AG09309 (cell line): ENCODE measurements around the gene NEK7.

Experiments used
- DNase-seq: peaks from one replicate; pipeline ENCODE4 v3.0.0-alpha.2; 2010; ENCODE audit warnings: low read depth
- H3K4me3 ChIP-seq: 2 replicates; pipeline ENCODE4 v1.5.1; 2011; ENCODE audit warnings: mild to moderate bottlenecking, low read depth, low read length, moderate library complexity; ENCODE audit not compliant: control insufficient read depth
- TF ChIP-seq, protein P1 (sequence below): IDR thresholded peaks from 2 replicates; pipeline ENCODE4 v1.5.1; 2011; ENCODE audit warnings: mild to moderate bottlenecking, low read depth, low read length, inconsistent platforms; ENCODE audit not compliant: insufficient read depth, control insufficient read depth; ENCODE audit errors: missing control alignments

Gene NEK7

DNA sequence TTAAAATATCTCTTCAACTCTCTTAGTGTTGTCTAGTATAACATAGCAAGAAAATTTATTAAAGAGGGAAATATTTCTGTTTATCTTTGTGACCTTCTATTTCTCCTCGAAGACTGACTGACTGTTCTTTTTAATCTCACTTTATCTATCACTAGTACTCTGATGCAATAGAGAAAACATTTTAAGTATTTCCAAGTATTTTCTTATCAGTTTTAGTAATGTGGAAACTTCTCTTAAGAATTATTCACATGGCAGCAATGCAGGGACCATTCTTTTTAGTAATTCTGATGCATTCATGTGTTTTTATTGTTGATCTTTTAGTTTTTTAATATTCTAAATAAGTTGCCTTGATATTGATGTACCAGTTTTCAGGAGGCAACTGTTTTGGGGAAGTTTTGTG lies 115.7 kb downstream of the NEK7 start:
- no peak overlapping the region for H3K4me3 ChIP-seq
- TF ChIP-seq, protein P1, sequence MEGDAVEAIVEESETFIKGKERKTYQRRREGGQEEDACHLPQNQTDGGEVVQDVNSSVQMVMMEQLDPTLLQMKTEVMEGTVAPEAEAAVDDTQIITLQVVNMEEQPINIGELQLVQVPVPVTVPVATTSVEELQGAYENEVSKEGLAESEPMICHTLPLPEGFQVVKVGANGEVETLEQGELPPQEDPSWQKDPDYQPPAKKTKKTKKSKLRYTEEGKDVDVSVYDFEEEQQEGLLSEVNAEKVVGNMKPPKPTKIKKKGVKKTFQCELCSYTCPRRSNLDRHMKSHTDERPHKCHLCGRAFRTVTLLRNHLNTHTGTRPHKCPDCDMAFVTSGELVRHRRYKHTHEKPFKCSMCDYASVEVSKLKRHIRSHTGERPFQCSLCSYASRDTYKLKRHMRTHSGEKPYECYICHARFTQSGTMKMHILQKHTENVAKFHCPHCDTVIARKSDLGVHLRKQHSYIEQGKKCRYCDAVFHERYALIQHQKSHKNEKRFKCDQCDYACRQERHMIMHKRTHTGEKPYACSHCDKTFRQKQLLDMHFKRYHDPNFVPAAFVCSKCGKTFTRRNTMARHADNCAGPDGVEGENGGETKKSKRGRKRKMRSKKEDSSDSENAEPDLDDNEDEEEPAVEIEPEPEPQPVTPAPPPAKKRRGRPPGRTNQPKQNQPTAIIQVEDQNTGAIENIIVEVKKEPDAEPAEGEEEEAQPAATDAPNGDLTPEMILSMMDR = no peak
- DNase-seq = no peak

DNA sequence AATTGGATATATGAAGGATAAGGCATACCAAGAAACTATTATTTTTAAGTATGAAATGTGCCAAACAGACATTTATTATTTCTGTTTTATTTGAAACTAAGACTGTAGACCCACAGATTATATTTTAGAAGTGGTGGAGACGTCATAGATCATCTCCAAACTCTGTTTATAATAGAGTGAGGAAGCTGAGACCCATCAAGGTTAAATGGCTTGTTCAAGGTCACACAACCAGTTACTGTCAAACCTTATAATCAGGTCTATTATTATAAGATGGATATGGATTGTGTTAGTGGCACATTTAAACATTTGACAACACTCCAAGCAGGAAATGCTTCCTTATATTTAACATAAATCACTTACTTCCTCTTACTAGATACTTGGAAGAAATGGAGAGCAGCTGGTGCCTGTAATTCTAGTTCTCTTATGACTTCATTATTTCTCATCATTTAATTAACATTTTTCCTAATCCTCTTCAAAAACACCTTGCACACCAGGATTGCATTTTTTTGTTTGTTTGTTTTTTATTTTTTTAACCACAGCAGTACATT lies 117.0 kb downstream of the NEK7 start:
- TF ChIP-seq, protein P1 = no peak
- no peak overlapping the region for H3K4me3 ChIP-seq
- no peak for DNase-seq

DNA sequence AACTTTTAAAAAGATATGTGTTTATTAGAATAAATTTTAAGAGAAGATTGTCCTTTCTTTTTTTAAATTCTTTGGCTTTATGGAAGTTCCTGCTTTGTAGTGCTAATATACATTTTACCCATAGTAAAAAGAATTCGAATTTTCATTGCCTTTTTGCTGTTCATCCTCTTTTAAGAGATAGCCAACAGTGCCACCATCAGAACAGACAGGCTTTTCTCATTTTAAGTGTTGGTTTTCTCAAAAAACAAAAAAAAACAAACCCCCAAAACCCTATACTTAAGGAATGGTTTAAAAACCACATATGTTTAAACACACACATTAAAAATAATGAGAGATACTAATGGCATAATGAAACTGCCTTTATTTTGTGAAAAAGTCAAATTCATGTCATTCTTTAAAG lies 118.8 kb downstream of the NEK7 start:
- TF ChIP-seq, protein P1 = peak; percentile 5
- no peak overlapping the region for H3K4me3 ChIP-seq
- no peak for DNase-seq

DNA sequence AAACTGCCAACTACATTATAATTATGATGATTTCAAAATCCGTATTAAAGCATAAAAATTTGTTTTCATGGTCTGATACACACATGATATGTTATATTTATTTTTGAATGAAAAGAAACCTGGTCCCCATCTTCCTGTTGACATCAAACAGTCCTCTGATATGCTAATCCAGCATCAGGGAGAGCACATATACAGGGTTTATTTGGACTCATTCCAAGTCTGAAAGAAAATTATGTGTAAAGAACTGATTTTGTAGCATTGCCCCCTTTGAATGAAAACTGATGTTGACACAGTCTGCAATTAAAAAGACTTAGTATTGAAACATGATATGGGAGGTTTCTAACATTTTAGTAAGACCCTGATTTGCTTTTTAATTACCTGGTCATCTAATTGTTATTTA lies 119.4 kb downstream of the NEK7 start:
- no peak for DNase-seq
- TF ChIP-seq, protein P1 = no peak
- no peak overlapping the region for H3K4me3 ChIP-seq

DNA sequence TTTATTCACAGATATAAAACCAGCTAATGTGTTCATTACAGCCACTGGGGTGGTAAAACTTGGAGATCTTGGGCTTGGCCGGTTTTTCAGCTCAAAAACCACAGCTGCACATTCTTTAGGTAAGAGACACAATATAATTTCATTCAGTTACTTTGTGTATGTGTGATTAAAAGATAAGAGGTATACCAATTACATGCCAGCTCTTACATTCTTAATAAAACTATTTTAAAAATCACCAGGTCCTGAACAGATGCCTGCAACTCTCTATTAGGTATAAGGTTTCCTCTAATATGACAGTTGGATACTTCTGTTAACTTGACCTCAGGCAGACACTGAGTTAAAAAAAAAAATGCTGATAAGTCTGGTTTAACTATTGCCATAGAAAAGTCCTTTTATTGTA lies 122.1 kb downstream of the NEK7 start:
- H3K4me3 ChIP-seq = no peak overlapping the region
- TF ChIP-seq, protein P1 = no peak
- DNase-seq = no peak

DNA sequence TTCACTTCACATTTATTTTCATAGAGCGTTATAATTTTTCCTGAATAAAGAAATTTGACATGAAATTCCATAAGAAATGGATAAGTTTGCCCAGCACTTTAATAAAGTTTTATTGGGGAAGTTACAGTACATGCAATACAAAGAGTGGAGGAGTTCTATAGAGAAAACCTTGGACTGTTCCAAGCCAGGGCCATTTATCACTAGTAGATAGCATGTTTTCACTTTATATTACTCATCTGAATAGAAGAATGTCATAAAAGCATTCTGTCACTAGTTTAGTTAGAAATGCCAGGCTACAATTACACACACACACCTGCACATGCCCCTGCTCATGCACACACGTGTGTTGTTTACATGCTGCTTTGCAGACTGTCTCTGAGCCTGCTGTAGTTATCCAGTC lies 123.3 kb downstream of the NEK7 start:
- TF ChIP-seq, protein P1 = no peak
- H3K4me3 ChIP-seq = no peak overlapping the region
- no peak for DNase-seq

DNA sequence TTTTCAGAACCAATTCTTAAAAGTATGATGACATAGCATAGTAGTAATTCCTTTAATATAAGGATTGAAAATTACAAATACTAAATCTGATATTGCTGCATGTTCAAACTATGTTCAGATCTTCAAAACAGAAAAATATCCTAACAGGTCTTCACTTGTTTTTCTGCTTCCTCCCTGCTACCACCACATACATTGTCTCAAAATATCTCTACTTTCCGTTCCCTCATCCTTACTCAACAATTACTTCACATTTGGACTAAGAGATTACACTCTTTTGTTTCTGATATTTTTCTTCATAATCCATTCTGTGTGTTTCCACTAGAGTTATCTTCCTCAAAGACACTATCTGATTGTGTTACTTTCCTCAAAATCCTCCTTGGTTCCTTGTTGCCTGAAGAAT lies 125.1 kb downstream of the NEK7 start:
- TF ChIP-seq, protein P1 = no peak
- no peak for DNase-seq
- no peak overlapping the region for H3K4me3 ChIP-seq
